ENCODE measurements around the gene SH3BP5L. TPM values are rescaled to one million over a fixed set of nuclear protein-coding genes. Genes with fewer than 3 reads are reported as not detected.
"Not testable (repeated sequence)": the region's sequence is repeated elsewhere in the genome, so short reads cannot be mapped to it uniquely, and the experiment has no call there.

SH3BP5L gene
- total RNA-seq, 2 donors from 2014 or later, result 18.3 to 23.8 TPM

DNA sequence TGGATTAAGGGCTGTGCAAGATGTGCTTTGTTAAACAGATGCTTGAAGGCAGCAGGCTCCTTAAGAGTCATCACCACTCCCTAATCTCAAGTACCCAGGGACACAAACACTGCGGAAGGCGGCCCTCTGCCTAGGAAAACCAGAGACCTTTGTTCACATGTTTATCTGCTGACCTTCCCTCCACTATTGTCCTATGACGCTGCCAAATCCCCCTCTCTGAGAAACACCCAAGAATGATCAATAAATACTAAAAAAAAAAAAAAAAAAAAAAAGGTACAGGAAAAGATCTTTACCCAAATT is 5.0 kb upstream of the SH3BP5L start:
- not testable (repeated sequence) for H3K9me3 Mint-ChIP-seq; DNase-seq (ENCODE audit: low spot score); H3K4me3 Mint-ChIP-seq; H3K27me3 Mint-ChIP-seq; ATAC-seq; H3K36me3 Mint-ChIP-seq; H3K27ac Mint-ChIP-seq
- peaks cover 15% of the 10 kb centered on the region in 2 donors for H3K4me1 Mint-ChIP-seq (ENCODE audit: low read depth in 2 of 2)

DNA sequence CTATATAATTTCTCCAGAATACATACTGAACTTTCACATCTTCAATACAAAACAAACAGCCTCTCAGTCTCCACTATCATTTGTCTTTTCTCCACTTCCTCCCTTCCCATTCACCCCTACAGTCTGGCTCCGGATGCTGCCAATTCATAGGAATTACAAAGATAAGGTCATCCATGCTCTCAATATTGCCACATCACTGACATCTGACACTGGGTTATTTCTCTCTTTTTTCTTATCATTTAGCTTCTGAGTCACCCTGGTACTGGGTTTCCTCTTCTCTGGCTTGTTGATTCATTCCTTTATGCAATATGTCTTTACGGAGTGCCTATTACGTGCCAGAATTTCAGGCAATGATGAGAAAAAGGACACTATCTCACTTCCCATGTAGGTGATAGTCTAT is 3.1 kb upstream of the SH3BP5L start:
- H3K27me3 Mint-ChIP-seq, result peaks cover 2 to 4% of the 10 kb centered on the region in 2 donors
- no peak for DNase-seq (ENCODE audit: low spot score)
- H3K4me3 Mint-ChIP-seq, result peak overlapping the region; percentile 28
- H3K36me3 Mint-ChIP-seq, result no peaks in the 10 kb centered on the region
- H3K4me1 Mint-ChIP-seq (ENCODE audit: low read depth in 2 of 2), result peaks cover 30 to 34% of the 10 kb centered on the region in 2 donors
- H3K27ac Mint-ChIP-seq, result peak overlapping the region in 1 of 2 donors; percentile 90
- H3K9me3 Mint-ChIP-seq, result no peaks in the 10 kb centered on the region
- no peak for ATAC-seq

DNA sequence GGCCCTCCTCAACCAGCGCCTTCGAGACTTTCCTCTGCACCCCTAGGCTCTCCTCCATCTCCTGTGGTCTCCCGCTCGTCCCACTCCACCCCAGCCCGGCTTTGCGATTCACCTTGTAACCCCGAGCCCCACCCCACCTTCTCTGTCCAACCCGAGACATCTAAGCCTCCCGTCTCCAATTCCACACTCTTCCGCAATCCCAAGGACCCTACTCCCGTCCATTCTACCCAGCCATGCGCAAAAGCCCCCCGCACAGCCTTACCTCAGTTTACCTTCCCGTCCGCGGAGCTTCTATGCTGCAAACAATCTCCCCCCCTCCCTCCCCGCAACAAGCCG is 174 bp downstream of the SH3BP5L start:
- DNase-seq (ENCODE audit: low spot score) (no peak), ATAC-seq (peak; percentile 2 to 3)
- Mint-ChIP-seq H3K9me3 (no peaks in the 10 kb centered on the region), H3K36me3 (no peaks in the 10 kb centered on the region), H3K27ac (peak overlapping the region; percentile 90 to 98), H3K4me1 (ENCODE audit: low read depth in 2 of 2) (peaks cover 50% of the 10 kb centered on the region in 2 donors), H3K27me3 (no peaks in the 10 kb centered on the region), H3K4me3 (peak overlapping the region; percentile 88)

DNA sequence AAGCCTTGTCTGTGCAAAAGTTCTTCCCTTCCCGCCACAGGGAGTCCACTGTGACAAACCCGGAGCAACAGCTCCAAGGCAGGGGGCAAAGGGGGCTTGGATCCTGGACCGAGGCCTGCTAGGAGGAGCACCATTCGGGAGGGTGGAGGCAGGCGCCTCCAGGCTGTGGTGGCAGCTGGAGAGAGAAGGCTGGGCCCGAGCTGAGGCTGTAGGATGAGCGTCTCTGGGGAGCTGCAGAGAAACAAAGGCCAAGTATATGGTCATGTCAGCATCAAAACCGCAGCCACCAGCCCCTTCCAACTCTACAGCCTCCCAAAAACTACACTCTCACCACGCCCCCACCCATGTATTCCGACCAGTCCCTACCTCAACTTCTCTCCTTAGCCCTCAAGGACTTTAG is 579 bp downstream of the SH3BP5L start:
- ATAC-seq, result no peak

DNA sequence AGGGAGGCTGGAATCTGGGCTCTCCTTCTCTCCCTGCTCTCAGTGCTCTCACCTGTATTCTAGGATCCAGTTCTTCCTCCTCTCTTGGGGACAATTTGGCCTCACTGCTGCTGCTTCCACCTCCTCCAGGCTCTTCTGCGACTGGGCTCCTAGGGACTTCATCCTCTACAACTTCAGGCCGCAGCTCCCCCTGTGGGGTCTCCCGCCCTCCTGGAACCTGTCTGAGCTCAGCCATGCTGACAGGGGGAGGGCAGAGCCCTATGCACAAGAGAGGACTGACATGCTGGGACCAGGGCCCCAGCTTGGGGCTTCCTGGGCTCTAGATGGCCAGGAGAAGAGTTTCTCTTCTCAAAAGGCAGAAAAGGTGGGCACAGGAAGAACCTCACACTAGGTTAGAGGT is 1.0 kb downstream of the SH3BP5L start:
- no peak for ATAC-seq
- DNase-seq (ENCODE audit: low spot score), result no peak
- Mint-ChIP-seq H3K27ac (peak overlapping the region; percentile 90 to 98), H3K36me3 (no peaks in the 10 kb centered on the region), H3K9me3 (no peaks in the 10 kb centered on the region), H3K4me3 (peak overlapping the region; percentile 88), H3K4me1 (ENCODE audit: low read depth in 2 of 2) (peaks cover 50 to 55% of the 10 kb centered on the region in 2 donors), H3K27me3 (no peaks in the 10 kb centered on the region)

More for the DNA sequence above, 579 bp downstream of the SH3BP5L start:
- Mint-ChIP-seq H3K4me1 (ENCODE audit: low read depth in 2 of 2) (peaks cover 50 to 53% of the 10 kb centered on the region in 2 donors), H3K4me3 (peak overlapping the region; percentile 88), H3K27ac (peak overlapping the region; percentile 90 to 98), H3K36me3 (no peaks in the 10 kb centered on the region), H3K9me3 (no peaks in the 10 kb centered on the region), H3K27me3 (no peaks in the 10 kb centered on the region)
- no peak for DNase-seq (ENCODE audit: low spot score)

DNA sequence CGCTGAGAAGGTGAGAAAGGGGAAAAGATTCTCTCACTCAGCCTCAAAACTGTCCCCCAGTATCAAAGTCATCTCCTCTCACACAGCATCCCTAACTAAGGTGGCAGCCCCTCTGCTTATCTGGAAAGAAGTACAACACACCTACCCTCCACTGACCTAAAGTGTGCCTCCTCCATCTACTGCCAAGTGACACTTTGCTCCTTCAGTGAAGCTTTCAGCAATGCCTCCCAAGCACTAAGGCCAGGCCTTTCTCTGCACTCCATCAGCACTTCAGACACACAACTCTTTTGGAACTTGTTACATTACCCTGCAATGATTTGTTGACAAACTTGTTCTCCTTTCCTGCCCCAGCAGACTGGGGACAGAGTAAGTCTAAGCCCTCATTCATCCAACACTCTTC is 1.4 kb downstream of the SH3BP5L start:
- DNase-seq (ENCODE audit: low spot score) (no peak), ATAC-seq (no peak)
- peaks cover 50 to 55% of the 10 kb centered on the region in 2 donors for H3K4me1 Mint-ChIP-seq (ENCODE audit: low read depth in 2 of 2)
- H3K27me3 Mint-ChIP-seq, result no peaks in the 10 kb centered on the region
- no peaks in the 10 kb centered on the region for H3K9me3 Mint-ChIP-seq
- H3K36me3 Mint-ChIP-seq, result no peaks in the 10 kb centered on the region
- H3K27ac Mint-ChIP-seq, result peak overlapping the region in 1 of 2 donors; percentile 98
- H3K4me3 Mint-ChIP-seq, result peak overlapping the region; percentile 88

DNA sequence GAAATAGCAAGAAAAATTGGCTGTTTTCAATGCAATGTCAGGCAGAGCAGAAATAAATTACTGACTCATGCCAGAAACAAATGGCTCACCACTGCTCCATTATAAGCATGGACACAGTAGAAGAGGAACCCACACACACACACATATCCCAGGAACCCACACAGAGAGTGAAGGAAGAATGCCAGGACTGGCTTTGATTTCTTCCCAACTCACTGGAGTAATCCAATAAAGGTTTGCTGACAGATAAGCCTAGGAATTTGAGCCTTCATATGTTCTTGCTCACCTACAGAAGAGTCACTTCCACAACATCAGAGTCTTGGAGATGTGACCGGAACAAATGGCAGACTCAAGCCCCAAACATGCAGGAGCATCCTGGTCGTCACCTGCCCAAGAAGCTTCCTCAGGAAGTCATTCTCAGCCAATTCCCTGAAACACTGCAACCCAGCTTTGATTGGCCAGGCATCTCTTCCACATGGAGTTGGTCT is 2.2 kb downstream of the SH3BP5L start:
- H3K27ac Mint-ChIP-seq, result no peak overlapping the region
- ATAC-seq (no peak), DNase-seq (ENCODE audit: low spot score) (no peak)
- no peaks in the 10 kb centered on the region for H3K27me3 Mint-ChIP-seq
- H3K36me3 Mint-ChIP-seq, result no peaks in the 10 kb centered on the region
- H3K4me1 Mint-ChIP-seq (ENCODE audit: low read depth in 2 of 2), result peaks cover 48 to 60% of the 10 kb centered on the region in 2 donors
- peak overlapping the region; percentile 34 for H3K4me3 Mint-ChIP-seq
- no peaks in the 10 kb centered on the region for H3K9me3 Mint-ChIP-seq

DNA sequence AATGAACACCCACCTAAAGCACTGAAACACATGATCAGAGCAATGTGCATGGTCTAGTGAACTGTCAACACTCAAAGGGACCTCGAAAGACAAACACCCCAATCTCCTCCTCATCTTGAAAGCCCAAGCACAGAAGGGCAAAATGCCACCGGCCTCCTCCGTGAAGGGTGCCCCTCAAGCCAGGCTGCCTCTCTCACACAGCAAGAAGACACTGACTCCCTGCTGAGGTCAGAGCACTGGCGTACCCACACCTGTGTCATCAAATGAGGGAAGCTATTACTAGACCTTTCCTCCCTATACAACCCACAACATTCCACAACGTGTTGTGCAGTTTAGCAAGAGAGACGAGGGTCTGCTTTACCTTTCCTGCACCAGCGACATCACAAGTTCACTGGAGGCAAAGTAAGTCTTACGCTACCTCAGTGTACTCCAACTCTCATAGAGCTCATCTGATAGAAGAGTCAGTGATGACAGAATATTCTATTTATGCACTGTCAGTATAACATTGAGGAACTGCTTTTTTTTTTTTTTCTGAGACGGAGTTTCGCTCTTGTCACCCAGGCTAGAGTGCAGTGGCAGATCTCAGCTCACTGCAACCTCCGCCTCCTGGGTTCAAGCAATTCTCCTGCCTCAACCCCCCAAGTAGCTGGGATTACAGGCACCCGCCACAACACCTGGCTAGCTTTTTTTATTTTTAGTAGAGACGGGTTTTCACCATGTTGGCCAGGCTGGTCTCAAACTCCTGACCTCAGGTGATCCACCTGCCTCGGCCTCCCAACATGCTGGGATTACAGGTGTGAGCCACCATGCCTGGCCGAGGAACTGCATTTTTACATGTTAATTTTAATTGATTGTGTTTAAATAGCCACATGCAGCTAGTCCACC is 3.3 kb downstream of the SH3BP5L start:
- peak overlapping the region; percentile 27 for H3K4me3 Mint-ChIP-seq
- no peaks in the 10 kb centered on the region for H3K36me3 Mint-ChIP-seq
- no peak for DNase-seq (ENCODE audit: low spot score)
- peak overlapping the region in 1 of 2 donors; percentile 23 for H3K27ac Mint-ChIP-seq
- H3K27me3 Mint-ChIP-seq, result no peaks in the 10 kb centered on the region
- no peak for ATAC-seq
- peaks cover 52 to 65% of the 10 kb centered on the region in 2 donors for H3K4me1 Mint-ChIP-seq (ENCODE audit: low read depth in 2 of 2)
- no peaks in the 10 kb centered on the region for H3K9me3 Mint-ChIP-seq

DNA sequence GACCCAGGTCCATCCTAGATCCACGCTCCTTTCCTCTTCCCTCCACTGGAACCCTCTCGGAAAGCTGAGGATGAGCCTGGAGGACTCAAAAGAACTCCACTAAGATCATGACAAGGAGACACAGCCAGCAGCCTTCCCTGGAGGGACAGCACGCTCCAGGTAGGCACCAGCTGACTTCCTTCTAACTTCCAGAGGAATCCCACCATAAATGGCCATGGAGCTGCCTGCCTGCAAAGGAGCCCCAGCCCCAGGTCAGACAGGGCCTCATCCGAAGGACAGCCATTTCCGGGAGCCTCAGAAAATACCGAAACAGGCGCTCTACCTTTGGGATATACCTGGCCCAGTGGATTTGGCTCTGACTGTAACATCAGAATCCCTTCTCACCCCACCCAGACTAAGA is 4.1 kb downstream of the SH3BP5L start:
- Mint-ChIP-seq H3K4me1 (ENCODE audit: low read depth in 2 of 2) (peaks cover 54 to 66% of the 10 kb centered on the region in 2 donors), H3K27ac (no peak overlapping the region), H3K9me3 (no peaks in the 10 kb centered on the region), H3K4me3 (no peak overlapping the region), H3K27me3 (no peaks in the 10 kb centered on the region), H3K36me3 (no peaks in the 10 kb centered on the region)
- DNase-seq (ENCODE audit: low spot score), result no peak
- ATAC-seq, result no peak

DNA sequence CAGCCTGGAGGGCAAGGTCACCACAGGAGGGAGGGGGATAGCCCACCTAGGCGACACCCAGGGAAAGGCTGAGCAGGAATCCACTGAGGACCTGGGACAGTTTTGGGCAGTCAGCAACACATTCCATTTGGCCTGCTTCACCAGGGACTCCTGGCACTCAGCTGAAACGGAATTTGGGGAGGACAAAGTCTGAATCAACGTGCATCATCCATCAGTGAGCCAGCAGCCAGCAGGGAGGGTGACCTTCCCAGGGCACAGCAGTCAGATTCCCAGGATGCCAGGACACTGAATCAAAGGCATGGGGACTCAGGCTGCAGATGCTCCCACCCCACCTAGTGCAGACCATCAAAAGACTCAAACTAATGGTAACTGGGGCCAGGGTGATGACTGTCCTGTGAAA is 4.6 kb downstream of the SH3BP5L start:
- DNase-seq (ENCODE audit: low spot score), result no peak
- H3K4me1 Mint-ChIP-seq (ENCODE audit: low read depth in 2 of 2), result peaks cover 53 to 64% of the 10 kb centered on the region in 2 donors
- no peaks in the 10 kb centered on the region for H3K9me3 Mint-ChIP-seq
- no peaks in the 10 kb centered on the region for H3K36me3 Mint-ChIP-seq
- no peak overlapping the region for H3K27ac Mint-ChIP-seq
- H3K27me3 Mint-ChIP-seq, result no peaks in the 10 kb centered on the region
- no peak overlapping the region for H3K4me3 Mint-ChIP-seq
- no peak for ATAC-seq

DNA sequence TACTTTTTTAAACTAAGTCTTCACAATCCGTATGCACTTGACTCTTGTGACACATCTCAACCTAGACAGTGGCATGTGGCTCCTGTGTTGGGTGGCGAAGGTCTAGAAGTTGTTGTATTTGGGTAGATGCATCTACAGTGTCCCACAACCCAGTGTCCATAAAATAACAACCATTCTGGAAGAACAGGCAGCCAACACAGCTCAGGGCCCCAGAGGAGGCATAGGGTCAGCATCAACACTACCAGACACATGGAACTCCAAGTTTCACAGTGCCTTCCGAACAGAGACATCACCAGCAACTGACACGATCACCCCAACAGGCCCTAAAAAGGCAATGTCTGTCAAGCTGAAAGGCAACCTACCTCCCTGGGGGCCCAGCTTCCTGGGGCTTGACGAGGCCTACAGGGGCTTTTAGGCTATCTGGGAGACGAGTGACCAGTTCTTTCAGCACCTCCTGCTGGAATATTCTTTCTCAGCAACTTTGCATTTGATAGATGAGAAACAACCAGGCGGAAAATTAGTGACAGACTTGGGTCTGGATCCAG is 5.6 kb downstream of the SH3BP5L start:
- Mint-ChIP-seq H3K36me3 (peaks cover 6% of the 10 kb centered on the region), H3K27ac (no peak overlapping the region)

DNA sequence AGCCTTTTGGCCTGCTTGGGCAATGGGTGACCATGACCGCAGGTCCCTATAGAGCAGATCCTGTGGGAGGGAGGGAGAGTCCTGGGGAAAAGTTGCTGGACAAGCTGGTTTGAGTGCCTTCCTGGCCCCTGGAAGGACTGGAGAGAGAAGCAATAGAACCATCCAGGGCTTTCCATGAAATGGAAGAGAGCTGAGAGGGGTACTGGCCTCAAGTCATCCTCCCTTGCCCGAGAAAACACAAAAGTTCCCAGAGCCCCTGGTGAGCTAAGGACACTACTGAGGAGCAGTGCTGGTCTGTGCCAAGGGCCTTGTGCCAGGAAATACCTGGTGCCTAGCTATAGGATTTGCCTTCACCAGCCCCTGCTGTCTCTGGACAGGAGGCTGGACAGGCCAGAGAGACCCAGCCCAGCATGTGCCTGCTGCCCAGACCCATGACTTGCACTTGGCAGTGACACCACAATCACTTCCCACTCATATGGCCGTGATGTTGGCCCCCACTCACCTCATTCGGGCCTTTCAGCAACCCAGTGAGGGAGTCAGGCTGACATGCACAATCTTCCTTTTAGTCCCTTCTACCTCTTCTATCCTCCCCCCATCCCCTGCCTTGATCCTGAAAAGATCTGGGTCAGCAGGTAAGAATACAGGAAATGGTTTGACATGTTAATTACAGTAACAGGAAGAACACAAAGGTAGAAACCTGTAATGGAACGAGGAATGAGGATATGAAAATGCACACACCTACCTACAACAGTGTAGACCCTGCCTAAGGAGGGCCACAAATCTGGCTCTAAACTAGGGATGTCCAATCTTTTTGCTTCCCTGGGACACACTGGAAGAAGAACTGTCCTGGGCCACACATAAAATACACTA is 7.0 kb downstream of the SH3BP5L start:
- Mint-ChIP-seq H3K27me3 (no peaks in the 10 kb centered on the region), H3K4me3 (no peak overlapping the region), H3K9me3 (no peaks in the 10 kb centered on the region), H3K36me3 (peaks cover 16% of the 10 kb centered on the region), H3K27ac (no peak overlapping the region), H3K4me1 (ENCODE audit: low read depth in 2 of 2) (peaks cover 38 to 44% of the 10 kb centered on the region in 2 donors)
- no peak for DNase-seq (ENCODE audit: low spot score)
- peak in 1 of 2 donors; percentile 7 for ATAC-seq

More for the DNA sequence above, 5.6 kb downstream of the SH3BP5L start:
- ATAC-seq (no peak), DNase-seq (ENCODE audit: low spot score) (no peak)
- H3K27me3 Mint-ChIP-seq, result no peaks in the 10 kb centered on the region
- H3K9me3 Mint-ChIP-seq, result no peaks in the 10 kb centered on the region
- H3K4me1 Mint-ChIP-seq (ENCODE audit: low read depth in 2 of 2), result peaks cover 52 to 56% of the 10 kb centered on the region in 2 donors
- H3K4me3 Mint-ChIP-seq, result no peak overlapping the region

DNA sequence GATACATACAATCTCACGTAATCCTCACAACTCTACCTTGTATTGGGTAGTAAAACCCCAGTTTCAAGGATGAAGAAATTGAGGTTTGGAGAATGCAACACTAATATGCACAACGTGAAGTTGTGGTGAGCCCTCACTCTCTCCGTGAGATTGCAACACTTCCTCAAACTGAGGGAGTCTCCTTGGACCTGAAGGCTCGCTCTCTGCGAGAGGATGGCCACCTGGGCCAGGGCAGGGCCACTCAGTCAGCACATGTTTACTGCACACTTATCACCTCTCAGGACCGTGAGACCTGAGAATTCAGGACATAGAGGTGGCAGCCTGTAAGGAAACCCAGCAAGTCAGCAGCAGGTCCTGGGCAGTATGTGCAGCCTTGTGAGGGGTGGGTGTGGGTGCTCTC is 8.7 kb downstream of the SH3BP5L start:
- Mint-ChIP-seq H3K27me3 (no peaks in the 10 kb centered on the region), H3K4me3 (no peak overlapping the region), H3K9me3 (no peaks in the 10 kb centered on the region), H3K36me3 (peaks cover 17% of the 10 kb centered on the region), H3K27ac (peak overlapping the region; percentile 58 to 70), H3K4me1 (ENCODE audit: low read depth in 2 of 2) (peaks cover 26 to 32% of the 10 kb centered on the region in 2 donors)
- peak; percentile 63 to 83 for ATAC-seq
- DNase-seq (ENCODE audit: low spot score), result no peak

Measured in natural killer cell treated with Interleukin-12 subunit alpha and Interleukin-12 subunit beta and Interleukin-15 and Interleukin-18, amount 100 ng/mL, for 72 hours (primary cell).